HFFc6 (cell line): Measurements from ENCODE around the gene PKP3. TPM values are rescaled to one million over a fixed set of nuclear protein-coding genes. Genes with fewer than 3 reads are reported as not detected.
"Not testable (repeated sequence)": the region's sequence is repeated elsewhere in the genome, so short reads cannot be mapped to it uniquely, and the experiment has no call there.

Source experiments
- DNase-seq: peaks from one replicate; pipeline ENCODE4 v3.0.0-alpha.2; 2018
- H3K27ac Mint-ChIP-seq: 2 replicates; pipeline ENCODE4 v1.8.0; 2020; ENCODE audit warnings: mild to moderate bottlenecking, mixed read lengths
- H3K27me3 Mint-ChIP-seq: 2 replicates; pipeline ENCODE4 v1.8.0; 2021; ENCODE audit warnings: mild to moderate bottlenecking, moderate library complexity, mixed read lengths; ENCODE audit not compliant: insufficient read depth
- H3K36me3 Mint-ChIP-seq: 2 replicates; pipeline ENCODE4 v1.8.0; 2021; ENCODE audit warnings: low read depth, mixed read lengths
- H3K4me1 Mint-ChIP-seq: 2 replicates; pipeline ENCODE4 v1.8.0; 2020; ENCODE audit warnings: low read depth, mixed read lengths
- H3K4me3 Mint-ChIP-seq: 2 replicates; pipeline ENCODE4 v1.8.0; 2020; ENCODE audit warnings: mild to moderate bottlenecking, moderate library complexity, mixed read lengths
- H3K9me3 Mint-ChIP-seq: 2 replicates; pipeline ENCODE4 v1.8.0; 2020; ENCODE audit warnings: mild to moderate bottlenecking, mixed read lengths
- total RNA-seq, 6 experiments: library from RNA; stranded (reverse); fragmentation: NEBNext Ultra II Directional; extraction: Animal tissue kit (Norgen Biotek cat#: 25700); gene quantifications; 2 replicates in 1 of 6; 3 replicates in 5 of 6; pipeline ENCODE4 v1.2.3, GENCODE V29; 2021
- TF ChIP-seq, protein P1 (sequence below): fragments of 200-600 bp; sonication (generic); IDR thresholded peaks from 2 replicates; pipeline ENCODE4 v1.5.0; 2021; ENCODE audit warnings: antibody characterized with exemption, mild to moderate bottlenecking

The PKP3 gene
- total RNA-seq, 6 experiments from 2014 or later = 2.5 to 3.3 (median 2.9) TPM

DNA sequence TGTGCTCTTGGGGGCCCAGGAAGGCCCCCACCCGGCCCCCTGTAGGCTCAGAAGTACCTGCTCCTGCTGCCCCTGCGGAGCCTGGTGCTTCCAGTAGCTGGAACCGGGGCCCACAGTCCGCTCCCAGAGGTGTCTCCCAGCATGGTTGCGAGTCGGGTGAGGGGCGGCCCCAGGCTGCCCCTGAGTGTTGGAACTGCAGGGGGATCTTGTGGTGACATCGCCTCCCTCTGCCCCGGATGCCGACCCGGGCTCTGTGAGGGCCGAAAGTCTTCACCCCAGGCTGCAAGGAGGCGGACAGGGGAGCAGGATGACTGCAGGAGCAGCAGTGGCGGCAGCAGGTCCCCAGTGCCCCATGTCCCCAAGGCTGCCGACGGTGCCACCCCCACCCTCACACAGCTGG lies 9.5 kb upstream of the PKP3 start:
- TF ChIP-seq, protein P1, sequence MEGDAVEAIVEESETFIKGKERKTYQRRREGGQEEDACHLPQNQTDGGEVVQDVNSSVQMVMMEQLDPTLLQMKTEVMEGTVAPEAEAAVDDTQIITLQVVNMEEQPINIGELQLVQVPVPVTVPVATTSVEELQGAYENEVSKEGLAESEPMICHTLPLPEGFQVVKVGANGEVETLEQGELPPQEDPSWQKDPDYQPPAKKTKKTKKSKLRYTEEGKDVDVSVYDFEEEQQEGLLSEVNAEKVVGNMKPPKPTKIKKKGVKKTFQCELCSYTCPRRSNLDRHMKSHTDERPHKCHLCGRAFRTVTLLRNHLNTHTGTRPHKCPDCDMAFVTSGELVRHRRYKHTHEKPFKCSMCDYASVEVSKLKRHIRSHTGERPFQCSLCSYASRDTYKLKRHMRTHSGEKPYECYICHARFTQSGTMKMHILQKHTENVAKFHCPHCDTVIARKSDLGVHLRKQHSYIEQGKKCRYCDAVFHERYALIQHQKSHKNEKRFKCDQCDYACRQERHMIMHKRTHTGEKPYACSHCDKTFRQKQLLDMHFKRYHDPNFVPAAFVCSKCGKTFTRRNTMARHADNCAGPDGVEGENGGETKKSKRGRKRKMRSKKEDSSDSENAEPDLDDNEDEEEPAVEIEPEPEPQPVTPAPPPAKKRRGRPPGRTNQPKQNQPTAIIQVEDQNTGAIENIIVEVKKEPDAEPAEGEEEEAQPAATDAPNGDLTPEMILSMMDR = no peak
- Mint-ChIP-seq H3K9me3 (no peaks in the 10 kb centered on the region; the same call in 1 of the 2 replicates), H3K4me1 (peaks cover 29% of the 10 kb centered on the region), H3K36me3 (peaks cover 11% of the 10 kb centered on the region; the same call in 1 of the 2 replicates), H3K27me3 (peaks cover 16% of the 10 kb centered on the region), H3K27ac (no peak overlapping the region), H3K4me3 (no peak overlapping the region)
- DNase-seq = no peak

DNA sequence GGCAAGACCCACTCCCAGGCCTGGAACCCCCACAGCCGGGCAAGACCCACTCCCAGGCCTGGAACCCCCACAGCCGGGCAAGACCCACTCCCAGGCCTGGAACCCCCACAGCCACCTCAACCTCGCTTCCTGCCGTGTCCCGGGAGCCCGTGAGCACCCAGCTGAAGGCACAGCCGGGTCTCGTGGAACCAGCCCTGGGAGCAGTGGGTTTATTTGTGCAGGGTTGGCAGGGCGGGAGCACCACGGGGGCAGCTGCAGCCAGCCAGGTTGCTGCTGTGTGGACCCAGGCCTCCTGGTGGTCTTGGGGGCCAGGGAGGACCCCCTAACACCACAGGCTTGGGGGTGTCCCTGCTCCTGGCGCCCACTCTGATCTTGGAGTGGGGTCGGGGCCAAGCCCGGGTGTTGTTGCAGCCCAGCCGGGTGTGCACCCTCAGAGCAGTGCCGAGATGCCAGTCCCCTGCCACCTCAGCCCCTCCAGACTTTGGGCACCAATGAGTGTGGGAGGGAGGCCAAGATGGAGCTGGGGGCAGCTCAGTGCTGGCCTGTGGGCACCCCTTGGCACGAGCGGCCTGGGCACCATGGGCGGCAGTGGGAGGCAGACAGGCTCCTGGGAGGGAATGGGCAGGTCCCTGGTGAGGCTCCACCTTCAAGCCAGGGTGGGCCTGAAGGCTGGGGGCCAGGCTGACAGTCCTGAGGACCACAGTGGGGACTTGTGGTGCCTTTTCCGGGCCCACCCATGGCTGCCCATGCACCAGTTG lies 8.2 kb upstream of the PKP3 start:
- H3K4me1 Mint-ChIP-seq = peaks cover 29% of the 10 kb centered on the region
- peaks cover 16% of the 10 kb centered on the region for H3K27me3 Mint-ChIP-seq
- no peak overlapping the region for H3K27ac Mint-ChIP-seq
- H3K9me3 Mint-ChIP-seq = no peaks in the 10 kb centered on the region; the same call in 1 of the 2 replicates
- DNase-seq = no peak
- H3K36me3 Mint-ChIP-seq = peaks cover 11% of the 10 kb centered on the region; the same call in 1 of the 2 replicates
- H3K4me3 Mint-ChIP-seq = no peak overlapping the region
- TF ChIP-seq, protein P1 = no peak

DNA sequence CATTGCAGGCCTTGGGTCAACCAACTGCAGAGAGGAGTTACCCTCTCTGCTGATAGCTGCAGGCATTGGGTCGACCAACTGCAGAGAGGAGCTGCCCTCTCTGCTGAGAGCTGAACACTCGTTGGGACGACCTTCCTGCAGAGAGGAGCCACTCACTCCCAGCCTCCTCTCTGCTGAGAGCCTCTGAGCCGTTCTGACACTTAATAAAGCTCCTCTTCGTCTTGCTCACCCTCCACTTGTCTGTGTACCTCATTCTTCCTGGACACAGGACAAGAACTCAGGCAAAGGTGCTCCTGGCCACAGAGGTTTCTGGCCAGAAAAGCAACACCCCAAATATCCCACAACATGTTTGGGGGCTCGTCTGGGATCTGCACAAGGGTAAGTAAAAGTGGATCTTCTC lies 7.5 kb upstream of the PKP3 start:
- Mint-ChIP-seq H3K4me1 (peaks cover 29% of the 10 kb centered on the region), H3K27me3 (peaks cover 16% of the 10 kb centered on the region), H3K36me3 (peaks cover 11% of the 10 kb centered on the region; the same call in 1 of the 2 replicates), H3K4me3 (no peak overlapping the region), H3K27ac (no peak overlapping the region), H3K9me3 (no peaks in the 10 kb centered on the region; the same call in 1 of the 2 replicates)
- no peak for DNase-seq
- TF ChIP-seq, protein P1 = no peak

DNA sequence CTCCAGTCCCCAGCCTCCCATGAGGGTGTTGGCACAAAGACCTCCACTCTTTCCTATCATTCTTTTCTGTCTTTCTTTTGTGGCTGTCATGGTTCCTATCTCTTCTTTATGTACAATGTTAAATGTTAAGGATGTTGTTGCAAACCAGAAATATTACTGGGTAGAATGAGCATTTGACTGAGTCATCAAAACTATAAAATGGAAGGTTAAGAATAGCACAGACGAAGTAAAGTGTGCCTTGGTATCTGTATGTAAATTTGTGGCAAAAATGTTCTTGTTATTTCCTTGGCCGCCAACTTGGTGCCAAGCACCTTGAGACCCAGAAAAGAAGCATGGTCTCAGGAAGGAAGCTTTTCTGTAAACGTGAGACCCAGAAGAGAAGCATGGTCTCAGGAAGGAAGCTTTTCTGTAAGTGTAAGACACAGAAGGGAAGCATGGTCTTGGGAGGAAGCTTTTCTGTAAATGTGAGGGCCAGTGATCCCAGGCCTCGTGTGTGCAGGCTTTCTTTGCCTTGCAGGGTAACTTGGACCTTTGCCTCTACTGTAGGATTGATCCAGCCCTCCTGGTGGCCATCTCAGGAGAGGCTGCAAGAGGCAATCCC lies 6.7 kb upstream of the PKP3 start:
- peaks cover 11% of the 10 kb centered on the region; the same call in 1 of the 2 replicates for H3K36me3 Mint-ChIP-seq
- TF ChIP-seq, protein P1 = no peak
- H3K27ac Mint-ChIP-seq = peak overlapping the region; percentile 61; the same call in 1 of the 2 replicates

DNA sequence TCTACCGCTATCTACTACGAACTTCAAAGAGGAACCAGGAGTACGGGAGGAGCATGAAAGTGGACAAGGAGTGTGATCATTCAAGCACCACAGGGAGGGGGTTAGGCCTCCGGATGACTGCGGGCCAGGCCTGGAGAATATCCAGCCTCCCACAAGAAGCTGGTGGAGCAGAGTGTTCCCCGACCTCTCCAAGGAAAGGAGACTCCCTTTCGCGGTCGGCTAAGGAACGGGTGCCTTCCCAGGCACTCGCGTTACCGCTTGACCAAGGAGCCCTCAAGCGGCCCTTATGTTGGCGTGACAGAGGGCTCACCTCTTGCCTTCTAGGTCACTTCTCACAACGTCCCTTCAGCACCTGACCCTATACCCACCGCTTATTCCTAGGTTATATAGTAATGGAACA lies 4.6 kb upstream of the PKP3 start:
- H3K4me3 Mint-ChIP-seq, DNase-seq, H3K27ac Mint-ChIP-seq, H3K36me3 Mint-ChIP-seq, H3K27me3 Mint-ChIP-seq, H3K9me3 Mint-ChIP-seq: not testable (repeated sequence)
- peaks cover 27% of the 10 kb centered on the region for H3K4me1 Mint-ChIP-seq

More for the DNA sequence above, 6.7 kb upstream of the PKP3 start:
- H3K4me3 Mint-ChIP-seq = peak overlapping the region; percentile 0; the same call in 1 of the 2 replicates
- H3K9me3 Mint-ChIP-seq = no peaks in the 10 kb centered on the region; the same call in 1 of the 2 replicates
- H3K4me1 Mint-ChIP-seq = peaks cover 29% of the 10 kb centered on the region
- peak; percentile 15 for DNase-seq
- peaks cover 12% of the 10 kb centered on the region for H3K27me3 Mint-ChIP-seq

DNA sequence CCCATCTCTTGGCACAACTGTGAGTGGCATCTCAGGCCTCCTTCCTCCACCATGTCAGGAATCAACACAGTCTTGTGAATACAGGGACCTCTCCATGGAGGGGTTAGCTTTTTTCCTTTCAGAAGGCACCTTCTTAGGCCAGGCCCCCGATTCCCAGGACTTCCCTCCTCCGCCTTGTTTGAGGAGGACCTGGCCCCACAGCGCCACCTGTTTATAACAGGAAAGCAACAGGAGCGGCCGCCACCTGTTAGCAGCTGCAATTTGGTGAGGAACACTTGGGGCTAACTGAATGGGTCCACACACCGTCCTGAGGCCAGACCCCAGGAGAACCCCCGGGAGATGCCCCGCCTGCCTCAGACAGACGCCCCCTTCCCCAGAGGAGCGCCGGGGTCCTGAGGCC lies 3.8 kb upstream of the PKP3 start:
- TF ChIP-seq, protein P1 = no peak
- peaks cover 6% of the 10 kb centered on the region; the same call in 1 of the 2 replicates for H3K36me3 Mint-ChIP-seq
- H3K4me1 Mint-ChIP-seq = peaks cover 33% of the 10 kb centered on the region
- DNase-seq = no peak
- H3K27ac Mint-ChIP-seq = no peak overlapping the region
- H3K27me3 Mint-ChIP-seq = no peaks in the 10 kb centered on the region
- no peaks in the 10 kb centered on the region for H3K9me3 Mint-ChIP-seq
- no peak overlapping the region for H3K4me3 Mint-ChIP-seq
